Epithelial cell of prostate (primary cell): ENCODE data around the gene COL19A1.
A peak's percentile ranks its signal among the peaks of the same experiment; 100 is the strongest.
"Not testable (repeated sequence)": the region's sequence is repeated elsewhere in the genome, so short reads cannot be mapped to it uniquely, and the experiment has no call there.

Experiments used
- DNase-seq: peaks from one replicate; pipeline ENCODE4 v3.0.0-alpha.2; 2011; ENCODE audit warnings: low read depth, low spot score
- H3K27ac ChIP-seq: fragments of 450-650 bp; 2 replicates; pipeline ENCODE4 v1.5.1; 2017; ENCODE audit warnings: mild to moderate bottlenecking

The COL19A1 gene

GRCh38 chr6:69894578-69895347, 28.4 kb downstream of the COL19A1 start:
- H3K27ac ChIP-seq, result no peak overlapping the region

GRCh38 chr6:69895396-69895795, 29.0 kb downstream of the COL19A1 start:
- DNase-seq, result no peak
- no peak overlapping the region for H3K27ac ChIP-seq

More at GRCh38 chr6:69894578-69895347, 28.4 kb downstream of the COL19A1 start:
- peak; percentile 68 for DNase-seq

- DNase-seq, result no peak
- no peak overlapping the region for H3K27ac ChIP-seq
These were observed 34.5 kb downstream of the COL19A1 start for GRCh38 chr6:69900869-69901268.

GRCh38 chr6:69901361-69901760, 35.0 kb downstream of the COL19A1 start:
- H3K27ac ChIP-seq, result no peak overlapping the region
- no peak for DNase-seq

- peak overlapping the region; percentile 10 for H3K27ac ChIP-seq
- DNase-seq, result no peak
These were observed 41.7 kb downstream of the COL19A1 start for GRCh38 chr6:69907981-69908498.

GRCh38 chr6:69913361-69913760, 47.0 kb downstream of the COL19A1 start:
- DNase-seq, result no peak
- no peak overlapping the region for H3K27ac ChIP-seq

- no peak for DNase-seq
- no peak overlapping the region for H3K27ac ChIP-seq
These were observed 47.7 kb downstream of the COL19A1 start for GRCh38 chr6:69914015-69914485.

- no peak for DNase-seq
- H3K27ac ChIP-seq, result no peak overlapping the region
These were observed 49.0 kb downstream of the COL19A1 start for GRCh38 chr6:69915346-69915745.

GRCh38 chr6:69917834-69918233, 51.5 kb downstream of the COL19A1 start:
- peak overlapping the region; percentile 75 for H3K27ac ChIP-seq

GRCh38 chr6:69918813-69919475, 52.6 kb downstream of the COL19A1 start:
- peak overlapping the region; percentile 75 for H3K27ac ChIP-seq
- no peak for DNase-seq

More at GRCh38 chr6:69917834-69918233, 51.5 kb downstream of the COL19A1 start:
- DNase-seq, result peak; percentile 83

GRCh38 chr6:69921066-69921465, 54.7 kb downstream of the COL19A1 start:
- not testable (repeated sequence) for DNase-seq, H3K27ac ChIP-seq

GRCh38 chr6:69921611-69922010, 55.3 kb downstream of the COL19A1 start:
- DNase-seq, H3K27ac ChIP-seq: not testable (repeated sequence)

GRCh38 chr6:69926745-69927144, 60.4 kb downstream of the COL19A1 start:
- no peak overlapping the region for H3K27ac ChIP-seq
- no peak for DNase-seq

- H3K27ac ChIP-seq, result no peak overlapping the region
- DNase-seq, result no peak
These were observed 66.9 kb downstream of the COL19A1 start for GRCh38 chr6:69933239-69933638.

- no peak overlapping the region for H3K27ac ChIP-seq
- DNase-seq, result no peak
These were observed 68.7 kb downstream of the COL19A1 start for GRCh38 chr6:69935079-69935478.

GRCh38 chr6:69936674-69937363, 70.5 kb downstream of the COL19A1 start:
- DNase-seq, result peak; percentile 8
- H3K27ac ChIP-seq, result peak overlapping the region; percentile 32

- H3K27ac ChIP-seq, result peak overlapping the region; percentile 32
- no peak for DNase-seq
These were observed 71.2 kb downstream of the COL19A1 start for GRCh38 chr6:69937402-69938136.

GRCh38 chr6:69942485-69942884, 76.1 kb downstream of the COL19A1 start:
- no peak overlapping the region for H3K27ac ChIP-seq
- no peak for DNase-seq

GRCh38 chr6:69945192-69945591, 78.8 kb downstream of the COL19A1 start:
- H3K27ac ChIP-seq, result no peak overlapping the region
- DNase-seq, result no peak
